Activated T-helper 17 cell treated with anti-CD3 and anti-CD28 coated beads, Interleukin-2, amount 50 U/mL, for 72 hours (primary cell): ENCODE measurements around the gene DNAJC16. TPM values are rescaled to one million over a fixed set of nuclear protein-coding genes. Genes with fewer than 3 reads are reported as not detected.
A peak's percentile ranks its signal among the peaks of the same experiment; 100 is the strongest.

Experiments used
- ATAC-seq: fragments of 150-1000 bp; cut with Tn5 transposase; replicated peaks from 2 replicates; pipeline ENCODE4 v1.10.0; 2021; ENCODE audit warnings: mild to moderate bottlenecking, moderate library complexity
- H3K27ac Mint-ChIP-seq: one replicate; pipeline ENCODE4 v1.8.0; 2022; ENCODE audit warnings: mixed read lengths
- H3K27me3 Mint-ChIP-seq: one replicate; pipeline ENCODE4 v1.8.0; 2022; ENCODE audit warnings: mixed read lengths
- H3K36me3 Mint-ChIP-seq: one replicate; pipeline ENCODE4 v1.8.0; 2022; ENCODE audit warnings: low read depth, mild to moderate bottlenecking, mixed read lengths
- H3K4me1 Mint-ChIP-seq: one replicate; pipeline ENCODE4 v1.8.0; 2022; ENCODE audit warnings: mixed read lengths
- H3K4me3 Mint-ChIP-seq: one replicate; pipeline ENCODE4 v1.8.0; 2022; ENCODE audit warnings: mild to moderate bottlenecking, mixed read lengths
- H3K9me3 Mint-ChIP-seq: one replicate; pipeline ENCODE4 v1.8.0; 2022; ENCODE audit warnings: mixed read lengths
- total RNA-seq, 2 donors: library from RNA; stranded (reverse); gene quantifications; one replicate each; pipeline ENCODE4 v1.2.3, GENCODE V29; 2022

Gene DNAJC16
- total RNA-seq, 2 donors from 2014 or later: 8.6 to 10.0 TPM

DNA sequence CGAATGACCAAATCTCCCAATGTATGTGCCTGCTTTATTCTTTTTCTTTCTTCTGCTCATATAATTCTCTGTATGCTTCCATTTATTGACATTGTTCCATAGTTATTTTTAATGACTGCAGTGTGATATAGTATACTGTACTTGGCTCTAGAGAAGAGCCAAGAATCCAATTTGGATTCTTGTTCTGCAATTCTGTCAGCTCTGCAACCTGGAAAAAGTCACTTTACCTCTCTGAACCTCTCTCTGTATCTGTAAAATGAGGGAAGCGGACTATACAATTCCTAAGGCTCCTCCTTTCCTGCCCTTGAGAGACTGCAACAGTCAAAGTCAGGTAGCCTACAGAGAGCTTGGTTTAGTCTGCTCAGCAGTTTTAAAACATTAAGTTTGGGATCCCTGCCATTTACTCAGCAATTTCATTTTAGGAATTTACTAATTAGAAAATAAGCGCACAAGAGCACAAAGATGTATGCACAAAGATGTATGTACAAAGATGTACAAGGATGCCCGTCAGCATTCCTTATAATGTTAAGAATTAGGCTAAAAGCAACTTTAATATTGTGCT, 14.7 kb downstream of the DNAJC16 start:
- Mint-ChIP-seq H3K36me3 (peaks cover 86% of the 10 kb centered on the region), H3K4me3 (no peak overlapping the region), H3K27me3 (no peaks in the 10 kb centered on the region), H3K27ac (no peak overlapping the region), H3K9me3 (no peaks in the 10 kb centered on the region), H3K4me1 (no peaks in the 10 kb centered on the region)
- no peak for ATAC-seq

- no peaks in the 10 kb centered on the region for H3K27me3 Mint-ChIP-seq
- peaks cover 86% of the 10 kb centered on the region for H3K36me3 Mint-ChIP-seq
- ATAC-seq: no peak
- no peaks in the 10 kb centered on the region for H3K4me1 Mint-ChIP-seq
- H3K9me3 Mint-ChIP-seq: no peaks in the 10 kb centered on the region
- no peak overlapping the region for H3K27ac Mint-ChIP-seq
- H3K4me3 Mint-ChIP-seq: no peak overlapping the region
Observed at GRCh38 chr1:15542388-15543250, 16.0 kb downstream of the DNAJC16 start.

GRCh38 chr1:15543251-15543588, 16.6 kb downstream of the DNAJC16 start:
- H3K27ac Mint-ChIP-seq: no peak overlapping the region
- no peak overlapping the region for H3K4me3 Mint-ChIP-seq
- no peaks in the 10 kb centered on the region for H3K4me1 Mint-ChIP-seq
- H3K36me3 Mint-ChIP-seq: peaks cover 86% of the 10 kb centered on the region
- H3K9me3 Mint-ChIP-seq: no peaks in the 10 kb centered on the region
- ATAC-seq: no peak
- H3K27me3 Mint-ChIP-seq: no peaks in the 10 kb centered on the region

DNA sequence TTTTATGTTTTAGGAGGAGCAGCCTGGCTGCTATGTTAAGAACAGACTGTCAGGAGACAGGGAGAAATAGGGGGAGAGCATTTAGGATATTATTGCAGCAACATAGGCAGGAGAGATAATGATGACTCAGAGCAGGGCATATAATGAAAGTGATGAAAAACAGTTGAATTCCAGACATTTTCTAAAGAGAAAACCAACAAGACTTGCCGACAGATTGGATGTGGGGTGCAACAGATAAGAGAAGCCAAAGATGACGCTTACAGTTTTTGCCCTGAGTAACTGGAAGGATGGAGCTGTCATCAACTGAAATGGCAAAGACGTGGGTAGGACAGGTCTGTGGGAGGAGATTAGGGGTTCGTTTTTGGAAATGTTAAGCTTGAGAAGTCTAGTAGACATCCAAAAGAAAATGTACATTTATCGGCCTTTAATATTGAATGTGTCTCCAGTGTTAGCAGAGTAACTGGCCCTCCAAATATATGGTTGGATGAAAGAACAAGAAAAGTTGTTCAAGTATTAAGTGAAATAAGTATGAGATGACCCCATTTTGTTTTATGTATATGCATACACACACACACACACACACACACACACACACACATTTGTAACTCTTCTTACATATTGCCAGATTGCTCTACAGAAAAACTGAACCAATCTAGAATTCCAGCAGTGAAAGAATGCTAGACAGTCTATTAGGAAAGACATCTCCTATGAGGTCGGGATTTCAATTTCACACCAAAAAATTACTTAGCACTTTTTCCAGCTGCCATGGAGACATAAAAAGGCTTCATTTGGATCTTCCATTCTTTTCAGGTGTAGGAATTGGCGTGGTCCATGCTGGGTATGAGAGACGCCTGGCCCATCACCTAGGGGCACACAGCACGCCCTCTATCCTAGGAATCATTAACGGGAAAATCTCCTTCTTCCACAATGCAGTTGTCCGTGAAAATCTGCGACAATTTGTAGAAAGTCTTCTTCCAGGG, 17.2 kb downstream of the DNAJC16 start:
- peaks cover 82% of the 10 kb centered on the region for H3K36me3 Mint-ChIP-seq
- H3K4me1 Mint-ChIP-seq: no peaks in the 10 kb centered on the region
- H3K27ac Mint-ChIP-seq: no peak overlapping the region
- H3K27me3 Mint-ChIP-seq: no peaks in the 10 kb centered on the region
- no peak for ATAC-seq
- H3K9me3 Mint-ChIP-seq: no peaks in the 10 kb centered on the region
- H3K4me3 Mint-ChIP-seq: no peak overlapping the region

GRCh38 chr1:15546641-15547040, 20.0 kb downstream of the DNAJC16 start:
- Mint-ChIP-seq H3K9me3 (no peaks in the 10 kb centered on the region), H3K27ac (no peak overlapping the region)
- ATAC-seq: no peak

DNA sequence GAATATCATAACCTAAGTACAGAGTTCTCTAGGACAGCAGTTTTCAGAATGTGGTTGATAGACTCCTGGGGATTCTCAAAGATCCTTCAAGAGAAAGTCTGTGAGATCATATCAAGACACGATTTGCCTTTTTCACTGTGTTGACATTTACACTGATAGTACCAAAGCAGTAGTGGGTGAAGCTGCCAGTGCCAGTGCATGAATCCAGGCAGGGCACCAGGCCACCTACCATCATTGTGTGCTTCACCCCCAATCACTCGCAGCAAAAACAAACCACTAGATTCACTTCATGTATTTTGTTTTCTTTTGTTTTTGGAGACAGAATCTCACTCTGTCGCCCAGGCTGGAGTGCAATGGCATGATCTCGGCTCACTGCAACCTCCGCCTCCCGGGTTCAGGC, 23.9 kb downstream of the DNAJC16 start:
- ATAC-seq: no peak
- Mint-ChIP-seq H3K9me3 (no peaks in the 10 kb centered on the region), H3K4me3 (no peak overlapping the region), H3K27me3 (no peaks in the 10 kb centered on the region), H3K36me3 (peaks cover 54% of the 10 kb centered on the region), H3K4me1 (no peaks in the 10 kb centered on the region), H3K27ac (no peak overlapping the region)

More at GRCh38 chr1:15546641-15547040, 20.0 kb downstream of the DNAJC16 start:
- Mint-ChIP-seq H3K4me1 (no peaks in the 10 kb centered on the region), H3K27me3 (no peaks in the 10 kb centered on the region), H3K36me3 (peaks cover 82% of the 10 kb centered on the region), H3K4me3 (no peak overlapping the region)

- no peak for ATAC-seq
- no peaks in the 10 kb centered on the region for H3K4me1 Mint-ChIP-seq
- no peak overlapping the region for H3K4me3 Mint-ChIP-seq
- H3K27me3 Mint-ChIP-seq: no peaks in the 10 kb centered on the region
- H3K9me3 Mint-ChIP-seq: no peaks in the 10 kb centered on the region
- H3K27ac Mint-ChIP-seq: no peak overlapping the region
- peaks cover 49% of the 10 kb centered on the region for H3K36me3 Mint-ChIP-seq
Observed at GRCh38 chr1:15557008-15557407, 30.4 kb downstream of the DNAJC16 start.

DNA sequence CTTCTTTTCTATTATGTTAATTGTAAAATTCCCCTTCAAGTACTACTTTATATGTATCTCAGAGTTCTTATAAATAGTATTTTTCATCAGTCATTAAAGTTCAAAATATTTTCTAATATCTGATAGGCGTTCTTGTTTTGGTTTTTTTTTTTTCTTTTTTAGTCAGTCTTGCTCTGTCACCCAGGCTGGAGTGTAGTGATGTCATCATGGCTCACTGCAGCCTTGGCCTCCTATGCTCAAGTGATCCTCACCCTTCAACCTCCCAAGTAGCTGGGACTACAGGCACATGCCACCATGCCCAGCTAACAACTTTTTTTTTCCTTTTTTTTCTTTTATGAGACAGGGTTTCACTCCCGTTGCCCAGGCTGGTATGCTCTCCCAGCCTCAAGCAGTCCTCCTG, 30.9 kb downstream of the DNAJC16 start:
- H3K4me3 Mint-ChIP-seq: no peak overlapping the region
- H3K4me1 Mint-ChIP-seq: no peaks in the 10 kb centered on the region
- ATAC-seq: no peak
- H3K36me3 Mint-ChIP-seq: peaks cover 55% of the 10 kb centered on the region
- no peaks in the 10 kb centered on the region for H3K9me3 Mint-ChIP-seq
- no peaks in the 10 kb centered on the region for H3K27me3 Mint-ChIP-seq
- H3K27ac Mint-ChIP-seq: no peak overlapping the region

GRCh38 chr1:15558516-15558915, 31.9 kb downstream of the DNAJC16 start:
- no peak overlapping the region for H3K4me3 Mint-ChIP-seq
- no peak for ATAC-seq
- no peak overlapping the region for H3K27ac Mint-ChIP-seq
- no peaks in the 10 kb centered on the region for H3K9me3 Mint-ChIP-seq
- H3K4me1 Mint-ChIP-seq: no peaks in the 10 kb centered on the region
- peaks cover 58% of the 10 kb centered on the region for H3K36me3 Mint-ChIP-seq
- H3K27me3 Mint-ChIP-seq: no peaks in the 10 kb centered on the region

DNA sequence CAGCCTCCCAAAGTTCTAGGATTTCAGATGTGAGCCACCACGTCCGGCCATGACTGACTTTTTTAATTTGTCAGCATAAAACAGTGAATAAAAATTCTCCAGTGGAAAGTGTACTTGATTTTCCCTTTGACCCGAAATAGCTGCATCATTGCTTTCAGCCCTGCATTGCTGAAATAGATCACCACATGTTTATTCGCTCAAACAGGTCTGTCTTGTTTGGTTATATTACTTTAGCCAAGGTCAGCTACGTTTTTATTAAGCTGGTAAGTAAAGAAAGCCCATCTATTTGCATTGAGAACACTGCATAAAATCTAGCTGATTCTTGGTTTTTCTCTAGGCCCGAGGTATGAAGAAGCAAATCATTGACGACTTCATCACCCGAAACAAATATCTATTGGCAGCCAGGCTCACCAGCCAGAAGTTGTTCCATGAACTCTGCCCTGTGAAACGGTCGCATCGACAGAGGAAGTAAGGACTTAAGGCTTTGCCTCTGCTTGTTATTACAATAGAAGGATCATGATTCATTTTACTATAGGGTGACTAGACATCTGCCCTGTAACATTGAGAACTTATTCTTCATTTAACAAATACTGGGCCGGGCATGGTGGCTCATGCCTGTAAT, 32.7 kb downstream of the DNAJC16 start:
- H3K9me3 Mint-ChIP-seq: no peaks in the 10 kb centered on the region
- H3K27me3 Mint-ChIP-seq: no peaks in the 10 kb centered on the region
- H3K27ac Mint-ChIP-seq: no peak overlapping the region
- H3K4me1 Mint-ChIP-seq: no peaks in the 10 kb centered on the region
- H3K4me3 Mint-ChIP-seq: no peak overlapping the region
- H3K36me3 Mint-ChIP-seq: peaks cover 66% of the 10 kb centered on the region
- no peak for ATAC-seq

DNA sequence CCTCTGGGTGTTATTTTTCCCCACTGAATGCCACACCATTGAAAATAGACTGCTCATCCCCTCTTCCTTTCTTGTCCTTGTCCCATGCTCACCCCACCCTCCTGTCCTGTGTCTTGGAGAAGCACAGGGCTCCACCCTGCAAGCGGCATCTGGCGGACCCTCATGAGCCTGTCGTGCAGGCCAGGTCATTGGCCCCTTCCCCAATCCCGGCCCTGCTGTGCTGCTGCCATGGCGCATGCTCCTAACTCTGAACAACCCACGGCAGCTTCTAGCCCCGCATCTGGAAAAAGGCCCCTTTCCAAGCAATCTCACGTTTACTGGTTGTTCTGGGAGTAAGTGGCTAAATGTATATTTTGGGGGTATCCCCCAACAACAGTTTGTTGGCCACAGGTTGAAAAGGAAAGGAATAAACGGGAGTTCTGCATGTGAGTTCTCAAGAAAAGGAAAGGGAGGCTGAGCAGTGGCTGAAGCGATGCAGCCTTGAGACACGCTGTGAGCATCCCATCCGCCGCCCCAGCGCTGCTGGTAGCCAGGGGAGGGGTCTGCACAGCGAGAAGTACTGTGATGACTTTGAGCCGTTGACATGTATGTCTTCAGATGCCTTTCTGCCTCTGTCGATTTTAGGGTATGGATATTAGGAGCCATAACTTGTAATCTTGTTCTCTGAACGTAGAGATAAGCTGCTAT, 41.9 kb downstream of the DNAJC16 start:
- no peak for ATAC-seq
- no peak overlapping the region for H3K27ac Mint-ChIP-seq
- H3K4me3 Mint-ChIP-seq: no peak overlapping the region
- H3K9me3 Mint-ChIP-seq: no peaks in the 10 kb centered on the region
- no peaks in the 10 kb centered on the region for H3K4me1 Mint-ChIP-seq
- no peaks in the 10 kb centered on the region for H3K27me3 Mint-ChIP-seq
- peaks cover 96% of the 10 kb centered on the region for H3K36me3 Mint-ChIP-seq

DNA sequence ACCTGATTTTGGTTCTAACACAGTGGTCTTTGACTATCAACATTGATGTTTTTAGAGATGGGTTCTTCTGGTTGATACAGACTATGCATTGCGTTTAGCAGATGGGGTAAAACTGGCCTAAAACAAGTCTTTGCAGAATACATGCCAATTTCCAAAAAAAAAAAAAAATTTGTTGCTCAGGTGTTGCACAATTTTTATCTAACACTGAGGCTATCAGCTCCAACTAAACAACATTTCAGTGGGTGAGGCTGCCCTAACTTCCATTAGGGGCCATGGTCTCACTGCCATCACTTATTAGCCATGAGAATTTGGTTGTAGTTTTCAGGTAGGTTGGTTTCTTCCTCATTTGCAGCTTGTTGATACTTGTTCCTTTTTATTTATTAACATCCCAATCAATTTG, 44.2 kb downstream of the DNAJC16 start:
- peak overlapping the region; percentile 42 for H3K27ac Mint-ChIP-seq
- H3K9me3 Mint-ChIP-seq: no peaks in the 10 kb centered on the region
- no peaks in the 10 kb centered on the region for H3K27me3 Mint-ChIP-seq
- H3K4me3 Mint-ChIP-seq: no peak overlapping the region
- no peak for ATAC-seq
- H3K4me1 Mint-ChIP-seq: no peaks in the 10 kb centered on the region
- peaks cover 91% of the 10 kb centered on the region for H3K36me3 Mint-ChIP-seq

GRCh38 chr1:15571266-15571665, 44.6 kb downstream of the DNAJC16 start:
- Mint-ChIP-seq H3K36me3 (peaks cover 87% of the 10 kb centered on the region), H3K4me3 (no peak overlapping the region), H3K4me1 (no peaks in the 10 kb centered on the region), H3K27me3 (no peaks in the 10 kb centered on the region), H3K27ac (peak overlapping the region; percentile 42), H3K9me3 (no peaks in the 10 kb centered on the region)
- no peak for ATAC-seq

- Mint-ChIP-seq H3K4me1 (peaks cover 2% of the 10 kb centered on the region), H3K9me3 (no peaks in the 10 kb centered on the region), H3K36me3 (peaks cover 76% of the 10 kb centered on the region), H3K27me3 (no peaks in the 10 kb centered on the region), H3K27ac (no peak overlapping the region), H3K4me3 (no peak overlapping the region)
- no peak for ATAC-seq
Observed at GRCh38 chr1:15573477-15573876, 46.8 kb downstream of the DNAJC16 start.
